Measurements from ENCODE around the gene AKT2. TPM values are rescaled to one million over a fixed set of nuclear protein-coding genes. Genes with fewer than 3 reads are reported as not detected.

The AKT2 gene
- total RNA-seq, 1 donor from 2014 or later: 85.1 TPM

DNA sequence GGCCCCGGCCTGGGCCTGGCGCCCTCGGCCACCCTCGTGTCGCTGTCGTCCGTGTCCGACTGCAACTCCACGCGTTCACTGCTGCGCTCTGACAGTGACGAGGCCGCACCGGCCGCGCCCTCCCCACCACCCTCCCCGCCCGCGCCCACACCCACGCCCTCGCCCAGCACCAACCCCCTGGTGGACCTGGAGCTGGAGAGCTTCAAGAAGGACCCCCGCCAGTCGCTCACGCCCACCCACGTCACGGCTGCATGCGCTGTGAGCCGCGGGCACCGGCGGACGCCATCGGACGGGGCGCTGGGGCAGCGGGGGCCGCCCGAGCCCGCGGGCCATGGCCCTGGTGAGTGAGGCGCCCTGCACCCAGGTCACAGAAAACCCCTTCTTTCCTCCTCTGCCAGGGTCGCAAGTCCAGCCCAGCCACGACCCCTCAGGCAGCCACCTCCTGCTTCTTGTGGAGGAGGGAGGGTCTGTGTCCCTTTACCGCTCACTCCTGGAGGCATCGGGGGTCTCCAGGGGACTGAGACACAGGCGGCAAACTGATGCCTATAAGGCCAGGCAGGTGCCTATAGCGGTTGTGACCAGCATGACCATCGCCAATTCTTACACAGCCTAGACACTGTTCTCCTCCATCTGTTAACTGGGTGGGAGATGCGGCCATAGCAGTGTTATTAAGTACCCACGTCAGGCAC lies 71.1 kb downstream of the AKT2 start:
- no peak overlapping the region for H3K27ac Mint-ChIP-seq
- no peak overlapping the region for H3K27ac ChIP-seq
- H3K4me3 ChIP-seq: no peak overlapping the region
- H4K20me1 ChIP-seq (ENCODE audit: low read depth): peaks cover 25% of the 10 kb centered on the region
- no peaks in the 10 kb centered on the region for H3K9me3 ChIP-seq (ENCODE audit: low read depth)
- no peak overlapping the region for H3K9ac ChIP-seq
- H3K9me3 Mint-ChIP-seq: no peaks in the 10 kb centered on the region
- no peaks in the 10 kb centered on the region for H3K4me1 ChIP-seq
- H3K27me3 Mint-ChIP-seq (ENCODE audit: insufficient read depth, low read depth): peaks cover 25% of the 10 kb centered on the region
- no peak overlapping the region for H3K4me3 Mint-ChIP-seq
- H3K79me2 ChIP-seq (ENCODE audit: low read depth): no peaks in the 10 kb centered on the region
- peaks cover 5% of the 10 kb centered on the region for H3K36me3 Mint-ChIP-seq
- H3F3A ChIP-seq (ENCODE audit: low read depth): peaks cover 19% of the 10 kb centered on the region
- no peak overlapping the region for H2AFZ ChIP-seq (replicated peaks)
- no peaks in the 10 kb centered on the region for H3K36me3 ChIP-seq
- H3K4me2 ChIP-seq: no peak overlapping the region
- peaks cover 6% of the 10 kb centered on the region for H3K4me1 Mint-ChIP-seq
- no peak for DNase-seq (ENCODE audit: low spot score)
- peaks cover 35% of the 10 kb centered on the region for H3K27me3 ChIP-seq
- TF ChIP-seq EZH2phosphoT487 (IDR thresholded peaks at IDR 0.05): no peak

DNA sequence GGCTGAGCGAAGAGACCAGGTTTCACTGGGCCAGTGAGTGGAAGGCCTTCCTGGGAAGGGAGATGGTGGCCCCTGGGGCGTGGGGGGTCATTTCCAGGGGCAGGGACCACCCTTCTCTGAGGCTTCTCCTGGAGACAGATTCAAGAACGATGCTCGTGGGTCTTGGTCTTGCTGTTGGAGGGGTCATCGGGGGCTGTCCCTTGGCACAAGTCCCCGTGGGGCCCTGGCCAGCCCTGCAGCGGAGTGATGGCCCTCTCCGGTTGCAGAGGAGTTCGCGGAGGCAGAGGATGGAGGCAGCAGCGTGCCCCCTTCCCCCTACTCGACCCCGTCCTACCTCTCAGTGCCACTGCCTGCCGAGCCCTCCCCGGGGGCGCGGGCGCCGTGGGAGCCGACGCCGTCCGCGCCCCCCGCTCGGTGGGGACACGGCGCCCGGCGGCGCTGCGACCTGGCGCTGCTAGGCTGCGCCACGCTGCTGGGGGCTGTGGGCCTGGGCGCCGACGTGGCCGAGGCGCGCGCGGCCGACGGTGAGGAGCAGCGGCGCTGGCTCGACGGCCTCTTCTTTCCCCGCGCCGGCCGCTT lies 71.8 kb downstream of the AKT2 start:
- Histone ChIP-seq H4K20me1 (ENCODE audit: low read depth) (peaks cover 20% of the 10 kb centered on the region), H3K79me2 (ENCODE audit: low read depth) (no peaks in the 10 kb centered on the region), H3K4me3 (no peak overlapping the region), H3K9ac (no peak overlapping the region), H3F3A (ENCODE audit: low read depth) (peaks cover 13% of the 10 kb centered on the region), H2AFZ (replicated peaks) (no peak overlapping the region), H3K4me1 (no peaks in the 10 kb centered on the region), H3K9me3 (ENCODE audit: low read depth) (no peaks in the 10 kb centered on the region), H3K36me3 (no peaks in the 10 kb centered on the region), H3K27me3 (peaks cover 28% of the 10 kb centered on the region), H3K27ac (no peak overlapping the region), H3K4me2 (no peak overlapping the region)
- Mint-ChIP-seq H3K27me3 (ENCODE audit: insufficient read depth, low read depth) (peaks cover 18% of the 10 kb centered on the region), H3K9me3 (no peaks in the 10 kb centered on the region), H3K4me3 (no peak overlapping the region), H3K4me1 (peaks cover 4% of the 10 kb centered on the region), H3K27ac (no peak overlapping the region), H3K36me3 (peaks cover 8% of the 10 kb centered on the region)
- DNase-seq (ENCODE audit: low spot score): no peak
- TF ChIP-seq CTCF (IDR thresholded peaks at IDR 0.05): no peak
- no peak for TF ChIP-seq EZH2 (IDR thresholded peaks at IDR 0.05)
- no peak for TF ChIP-seq EZH2phosphoT487 (IDR thresholded peaks at IDR 0.05)

- Mint-ChIP-seq H3K36me3 (peaks cover 8% of the 10 kb centered on the region), H3K4me3 (no peak overlapping the region), H3K27ac (no peak overlapping the region), H3K9me3 (no peaks in the 10 kb centered on the region), H3K4me1 (no peaks in the 10 kb centered on the region), H3K27me3 (ENCODE audit: insufficient read depth, low read depth) (peaks cover 8% of the 10 kb centered on the region)
- no peak for DNase-seq (ENCODE audit: low spot score)
- peaks cover 4% of the 10 kb centered on the region for H4K20me1 ChIP-seq (ENCODE audit: low read depth)
- H3F3A ChIP-seq (ENCODE audit: low read depth): no peaks in the 10 kb centered on the region
- no peak overlapping the region for H3K9ac ChIP-seq
- H3K36me3 ChIP-seq: no peaks in the 10 kb centered on the region
- no peak for TF ChIP-seq EZH2phosphoT487 (IDR thresholded peaks at IDR 0.05)
- peak; percentile 13 for TF ChIP-seq CTCF (IDR thresholded peaks at IDR 0.05)
- H3K9me3 ChIP-seq (ENCODE audit: low read depth): no peaks in the 10 kb centered on the region
- H3K79me2 ChIP-seq (ENCODE audit: low read depth): no peaks in the 10 kb centered on the region
- no peaks in the 10 kb centered on the region for H3K4me1 ChIP-seq
- H3K27me3 ChIP-seq: peaks cover 4% of the 10 kb centered on the region
- no peak overlapping the region for H3K4me3 ChIP-seq
- no peak overlapping the region for H3K4me2 ChIP-seq
- no peak overlapping the region for H2AFZ ChIP-seq (replicated peaks)
- H3K27ac ChIP-seq: no peak overlapping the region
Measured at GRCh38 chr19:40210889-40211288, 74.3 kb downstream of the AKT2 start.

DNA sequence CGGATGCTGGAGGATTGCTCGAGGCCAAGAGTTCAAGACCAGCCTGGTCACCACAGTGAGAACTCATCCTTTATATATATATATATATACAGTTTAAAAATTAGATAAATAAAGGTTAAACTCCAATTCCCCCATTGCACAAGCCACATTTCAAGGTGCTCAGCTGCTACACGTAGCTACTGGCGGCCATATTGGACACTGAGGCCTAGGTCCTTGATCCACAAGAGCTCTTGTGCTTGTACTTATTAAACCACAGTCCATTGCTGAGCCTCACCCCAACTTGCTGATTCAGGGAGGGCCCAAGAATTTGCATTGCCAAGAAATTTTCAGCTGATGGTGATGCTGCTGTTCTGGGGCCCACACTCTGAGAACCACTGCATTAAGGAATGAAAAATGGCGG lies 76.5 kb downstream of the AKT2 start:
- Mint-ChIP-seq H3K4me1 (no peaks in the 10 kb centered on the region), H3K27ac (no peak overlapping the region), H3K9me3 (no peaks in the 10 kb centered on the region), H3K4me3 (no peak overlapping the region), H3K36me3 (peaks cover 12% of the 10 kb centered on the region), H3K27me3 (ENCODE audit: insufficient read depth, low read depth) (peaks cover 11% of the 10 kb centered on the region)
- DNase-seq (ENCODE audit: low spot score): no peak
- Histone ChIP-seq H3K27me3 (no peaks in the 10 kb centered on the region), H3K4me2 (no peak overlapping the region), H3K9me3 (ENCODE audit: low read depth) (no peaks in the 10 kb centered on the region), H3K4me3 (no peak overlapping the region), H3K27ac (no peak overlapping the region), H3K79me2 (ENCODE audit: low read depth) (no peaks in the 10 kb centered on the region), H4K20me1 (ENCODE audit: low read depth) (peaks cover 4% of the 10 kb centered on the region), H3K36me3 (no peaks in the 10 kb centered on the region), H3K9ac (no peak overlapping the region), H3K4me1 (no peaks in the 10 kb centered on the region), H3F3A (ENCODE audit: low read depth) (no peaks in the 10 kb centered on the region), H2AFZ (replicated peaks) (no peak overlapping the region)
- TF ChIP-seq CTCF (IDR thresholded peaks at IDR 0.05) (no peak), EZH2phosphoT487 (IDR thresholded peaks at IDR 0.05) (no peak), EZH2 (IDR thresholded peaks at IDR 0.05) (no peak)
